SIG-M5 (cell line): Measurements from ENCODE around the gene KIF1B.
"Not testable (repeated sequence)": the region's sequence is repeated elsewhere in the genome, so short reads cannot be mapped to it uniquely, and the experiment has no call there.

Experiments used
- DNase-seq: peaks from one replicate; lab custom pipeline; 2025; lab: John Stamatoyannopoulos, UW

KIF1B gene

GRCh38 chr1:10426535-10426848 is 216.1 kb downstream of the KIF1B start:
- not testable (repeated sequence) for DNase-seq

- no peak for DNase-seq
These were observed 218.6 kb downstream of the KIF1B start for GRCh38 chr1:10428984-10429383.

- no peak for DNase-seq
These were observed 219.5 kb downstream of the KIF1B start for GRCh38 chr1:10429868-10430215.

DNA sequence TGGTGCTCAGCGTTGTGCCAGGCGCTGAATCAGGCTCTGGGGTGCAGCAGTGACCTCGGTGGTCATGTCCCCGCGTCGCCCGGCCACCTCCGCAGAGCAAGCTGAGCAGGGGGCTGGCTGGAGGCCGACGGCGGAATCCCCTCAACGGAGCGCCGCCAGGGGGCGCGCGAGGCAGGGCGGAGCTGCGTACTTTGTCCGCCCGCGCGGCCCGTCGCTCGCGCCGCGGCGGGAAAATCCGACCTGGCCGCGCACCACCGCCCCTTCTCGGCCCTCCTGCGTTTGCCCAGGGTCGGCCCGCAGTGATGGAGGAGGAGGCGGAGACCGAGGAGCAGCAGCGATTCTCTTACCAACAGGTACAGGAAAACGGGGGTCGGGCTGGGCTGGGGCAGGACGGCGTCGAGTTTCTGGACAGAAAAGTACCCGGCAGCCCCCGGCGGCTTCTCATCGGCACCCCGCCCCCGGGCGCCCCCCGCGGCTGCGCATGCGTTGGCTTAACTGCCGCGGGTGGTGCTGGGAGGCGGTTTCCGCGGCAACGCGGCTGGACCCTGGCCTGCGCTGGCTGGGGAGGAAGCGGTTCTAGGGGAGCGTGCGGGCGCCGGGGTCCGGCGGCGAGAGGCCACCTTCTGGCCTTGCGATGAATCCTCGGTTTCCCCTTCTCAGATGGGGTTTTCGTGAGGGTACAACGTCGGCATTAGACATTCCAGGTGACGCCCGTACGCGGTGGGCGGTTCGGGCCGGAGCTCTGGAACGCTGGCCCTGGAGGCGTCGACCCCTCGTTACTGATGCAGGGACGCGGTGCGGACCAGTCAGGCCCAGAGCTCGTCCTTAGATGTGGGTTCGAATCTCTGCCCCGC is 220.1 kb downstream of the KIF1B start, which contains the start of gene CENPS:
Gene CENPS, plus strand, starts transcription at position 218 of the 854 bp plus-strand sequence. Its CDS starts 85 bp downstream, at position 303.
- DNase-seq = no peak
